Brain microvascular endothelial cell (primary cell): ENCODE data around the gene VWDE.

Source experiments
- DNase-seq: peaks from one replicate; pipeline ENCODE4 v3.0.0-alpha.2; 2020
- H3K27ac ChIP-seq: fragments of 250-450 bp; sonication (Bioruptor Pico); 2 replicates; pipeline ENCODE4 v1.5.1; 2020; ENCODE audit warnings: mild to moderate bottlenecking, moderate library complexity
- H3K27me3 ChIP-seq: fragments of 250-450 bp; sonication (Bioruptor Pico); replicated peaks from 2 replicates; pipeline ENCODE4 v1.5.1; 2020; ENCODE audit warnings: mild to moderate bottlenecking
- H3K36me3 ChIP-seq: fragments of 250-450 bp; sonication (Bioruptor Pico); replicated peaks from 2 replicates; pipeline ENCODE4 v1.5.1; 2020; ENCODE audit warnings: mild to moderate bottlenecking
- H3K4me3 ChIP-seq: 2 replicates; pipeline ENCODE4 v1.5.1; 2011; ENCODE audit warnings: low read depth, mild to moderate bottlenecking, control low read depth, low read length, moderate library complexity
- CTCF ChIP-seq: IDR thresholded peaks from 2 replicates; pipeline ENCODE4 v1.5.1; 2011; ENCODE audit warnings: low read depth, mild to moderate bottlenecking, moderate library complexity, low read length, control low read depth, inconsistent platforms; ENCODE audit errors: missing control alignments
- in situ Hi-C: cut with HindIII; loops from 2 replicates; pipeline ENCODE4 v1.10.0; 2017; ENCODE audit warnings: low sequenced_read_pairs, low pct_ligation_motif_present

VWDE gene

GRCh38 chr7:12291870-12292269 is 111.8 kb downstream of the VWDE start:
- no peaks in the 10 kb centered on the region for H3K27me3 ChIP-seq
- H3K36me3 ChIP-seq = no peaks in the 10 kb centered on the region
- in situ Hi-C loops = no loop called here
- peak; percentile 44 for TF ChIP-seq CTCF
- no peak overlapping the region for H3K4me3 ChIP-seq
- no peak for DNase-seq
- H3K27ac ChIP-seq = no peak overlapping the region

GRCh38 chr7:12290761-12291160 is 112.9 kb downstream of the VWDE start:
- Histone ChIP-seq H3K36me3 (no peaks in the 10 kb centered on the region), H3K27me3 (no peaks in the 10 kb centered on the region), H3K4me3 (no peak overlapping the region), H3K27ac (no peak overlapping the region)
- DNase-seq = no peak
- no peak for TF ChIP-seq CTCF
- in situ Hi-C loops = no loop called here

- Histone ChIP-seq H3K27me3 (no peaks in the 10 kb centered on the region), H3K4me3 (no peak overlapping the region), H3K36me3 (no peaks in the 10 kb centered on the region), H3K27ac (no peak overlapping the region)
- no peak for DNase-seq
- in situ Hi-C loops = no loop called here
- TF ChIP-seq CTCF = no peak
Observed at GRCh38 chr7:12289996-12290395, 113.7 kb downstream of the VWDE start.

GRCh38 chr7:12287901-12288300 is 115.8 kb downstream of the VWDE start:
- Histone ChIP-seq H3K27ac (no peak overlapping the region), H3K27me3 (no peaks in the 10 kb centered on the region), H3K4me3 (no peak overlapping the region), H3K36me3 (no peaks in the 10 kb centered on the region)
- no peak for DNase-seq
- no peak for TF ChIP-seq CTCF
- in situ Hi-C loops = no loop called here

GRCh38 chr7:12281038-12281437 is 122.6 kb downstream of the VWDE start:
- in situ Hi-C loops = no loop called here
- no peak for TF ChIP-seq CTCF
- Histone ChIP-seq H3K36me3 (no peaks in the 10 kb centered on the region), H3K4me3 (no peak overlapping the region), H3K27me3 (no peaks in the 10 kb centered on the region), H3K27ac (no peak overlapping the region)
- DNase-seq = no peak
